Stromal cell of bone marrow (primary cell): ENCODE results near the gene ALKBH5.

ENCODE experiments used
- DNase-seq: peaks from one replicate; pipeline ENCODE4 v3.0.0-alpha.2; 2012; ENCODE audit warnings: low read depth

ALKBH5 gene

GRCh38 chr17:18183334-18184142 is at the start of gene ALKBH5:
TSS of gene ALKBH5 (plus strand) at chr17:18183828. CDS start at chr17:18184244, 416 bp downstream.
- DNase-seq, result peak; percentile 99

GRCh38 chr17:18136357-18136756 is 47.3 kb upstream of the ALKBH5 start:
- no peak for DNase-seq

GRCh38 chr17:18138065-18138749 is 45.4 kb upstream of the ALKBH5 start:
- no peak for DNase-seq

GRCh38 chr17:18139092-18139491 is 44.5 kb upstream of the ALKBH5 start:
- DNase-seq, result no peak

GRCh38 chr17:18139498-18139897 is 44.1 kb upstream of the ALKBH5 start:
- no peak for DNase-seq

GRCh38 chr17:18139949-18140348 is 43.7 kb upstream of the ALKBH5 start:
- no peak for DNase-seq

- DNase-seq, result no peak
Observed at GRCh38 chr17:18140648-18141047, 43.0 kb upstream of the ALKBH5 start.

GRCh38 chr17:18141210-18141803 is 42.3 kb upstream of the ALKBH5 start:
- DNase-seq, result no peak

GRCh38 chr17:18142417-18142816 is 41.2 kb upstream of the ALKBH5 start:
- no peak for DNase-seq

GRCh38 chr17:18143044-18143936 is 40.3 kb upstream of the ALKBH5 start:
- DNase-seq, result no peak

- no peak for DNase-seq
Observed at GRCh38 chr17:18144261-18144660, 39.4 kb upstream of the ALKBH5 start.

GRCh38 chr17:18144855-18145254 is 38.8 kb upstream of the ALKBH5 start:
- DNase-seq, result no peak

- DNase-seq, result no peak
Observed at GRCh38 chr17:18145811-18146210, 37.8 kb upstream of the ALKBH5 start.

GRCh38 chr17:18146259-18146658 is 37.4 kb upstream of the ALKBH5 start:
- DNase-seq, result no peak

GRCh38 chr17:18146980-18147379 is 36.6 kb upstream of the ALKBH5 start:
- no peak for DNase-seq

- no peak for DNase-seq
Observed at GRCh38 chr17:18148586-18148985, 35.0 kb upstream of the ALKBH5 start.

GRCh38 chr17:18151290-18151689 is 32.3 kb upstream of the ALKBH5 start:
- DNase-seq, result no peak

- no peak for DNase-seq
Observed at GRCh38 chr17:18155179-18155578, 28.4 kb upstream of the ALKBH5 start.

- DNase-seq, result no peak
Observed at GRCh38 chr17:18156171-18156975, 27.3 kb upstream of the ALKBH5 start.

GRCh38 chr17:18156976-18157280 is 26.7 kb upstream of the ALKBH5 start:
- DNase-seq, result no peak

GRCh38 chr17:18157354-18157985 is 26.2 kb upstream of the ALKBH5 start:
- DNase-seq, result no peak
